GM18499 (cell line): ENCODE results near the gene AK9.
"Not testable (repeated sequence)": the region's sequence is repeated elsewhere in the genome, so short reads cannot be mapped to it uniquely, and the experiment has no call there.

Experiments
- ATAC-seq: cut with Tn5 transposase; IDR thresholded peaks from one replicate; pipeline ENCODE4 v1.9.1; 2021; ENCODE audit warnings: moderate number of reproducible peaks; ENCODE audit not compliant: insufficient read depth, unreplicated experiment

The AK9 gene

DNA sequence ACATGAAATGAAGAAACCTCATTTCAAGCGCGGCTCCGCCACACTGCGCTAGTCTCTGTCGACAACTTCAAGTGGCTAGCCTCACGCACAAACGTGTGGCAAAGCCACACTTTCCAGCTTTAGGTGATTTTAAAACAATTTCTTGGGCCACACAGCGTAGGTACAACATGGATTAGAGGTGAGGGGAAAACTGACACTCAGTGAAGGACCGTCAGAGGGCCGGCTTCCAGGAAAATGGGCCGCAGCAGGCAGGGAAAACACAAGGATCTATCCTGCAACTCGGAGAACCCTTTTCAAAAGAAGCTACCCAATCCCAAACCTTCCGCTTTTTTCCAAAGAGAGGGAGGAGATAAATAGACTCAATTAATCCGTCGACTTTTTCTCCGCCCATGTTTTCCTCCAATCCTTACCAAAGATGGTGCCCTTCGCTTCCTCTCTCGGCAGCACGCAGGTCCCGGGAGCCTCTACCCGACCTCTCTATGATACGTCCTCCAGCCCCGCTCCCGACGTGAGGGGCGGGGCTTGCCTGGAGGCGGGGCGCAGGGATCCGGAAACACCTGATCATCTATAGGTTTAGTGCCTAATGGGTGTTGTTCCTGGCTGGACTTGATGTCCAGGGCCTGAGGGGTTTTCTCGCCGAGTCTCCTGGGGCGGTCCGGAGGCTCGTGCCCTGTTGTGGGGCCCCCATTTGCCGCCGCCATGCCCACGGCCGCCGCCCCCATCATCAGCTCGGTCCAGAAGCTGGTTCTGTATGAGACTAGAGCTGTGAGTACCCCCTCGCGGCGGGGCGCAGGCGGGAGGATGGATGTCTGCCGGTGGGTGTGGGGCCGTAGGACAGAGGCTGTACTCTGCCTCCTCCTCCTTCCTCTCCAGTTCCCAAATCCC lies at the start of gene AK9, which contains the start of gene FIG4:
Gene AK9 (minus strand): TSS at position 466 of the 885 bp plus-strand sequence. CDS start 15,457 bp downstream, outside the sequence.
Gene FIG4 (plus strand): TSS at position 560 of the 885 bp plus-strand sequence. CDS start 140 bp downstream, at position 700.
- peak; percentile 72 for ATAC-seq

- no peak for ATAC-seq
Measured at GRCh38 chr6:109740787-109741186, 49.8 kb upstream of the AK9 start.

- no peak for ATAC-seq
Measured at GRCh38 chr6:109739686-109740085, 48.7 kb upstream of the AK9 start.

GRCh38 chr6:109738667-109739066 lies 47.7 kb upstream of the AK9 start:
- no peak for ATAC-seq

GRCh38 chr6:109738255-109738654 lies 47.3 kb upstream of the AK9 start:
- ATAC-seq, result no peak

DNA sequence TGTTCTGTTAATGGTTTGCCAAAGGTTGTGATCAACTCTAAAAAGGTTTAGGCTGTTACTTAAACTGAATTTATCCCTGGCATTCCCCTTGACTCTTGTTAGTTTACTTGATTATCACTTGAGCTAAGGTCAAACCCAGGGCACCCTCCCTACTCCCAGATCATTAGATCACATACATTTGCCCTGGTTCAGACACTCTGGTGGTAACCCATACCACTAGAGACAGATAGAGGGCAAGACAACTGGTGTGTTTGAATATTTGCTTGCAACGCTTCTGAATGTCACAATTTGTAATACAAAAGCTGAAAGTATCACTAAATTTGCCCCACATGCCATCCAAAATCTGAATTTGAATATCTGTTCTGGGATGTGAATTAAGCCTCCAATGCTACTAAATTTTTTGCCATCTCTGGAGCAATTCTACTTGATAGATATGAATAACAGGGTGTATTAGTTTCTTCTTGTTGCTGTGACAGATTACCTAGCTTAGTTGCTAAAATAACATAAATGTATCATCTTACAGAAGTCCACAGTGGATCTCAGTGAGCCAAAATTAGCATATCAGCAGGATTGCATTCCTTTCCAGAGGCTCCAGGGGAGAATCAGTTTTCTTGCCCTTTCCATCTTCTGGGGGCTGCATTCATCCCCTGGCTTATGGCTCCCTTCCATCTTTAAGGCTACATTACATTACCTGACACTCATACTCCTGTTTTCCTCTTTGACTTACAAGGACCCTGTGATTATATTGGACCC lies 45.4 kb upstream of the AK9 start:
- no peak for ATAC-seq

DNA sequence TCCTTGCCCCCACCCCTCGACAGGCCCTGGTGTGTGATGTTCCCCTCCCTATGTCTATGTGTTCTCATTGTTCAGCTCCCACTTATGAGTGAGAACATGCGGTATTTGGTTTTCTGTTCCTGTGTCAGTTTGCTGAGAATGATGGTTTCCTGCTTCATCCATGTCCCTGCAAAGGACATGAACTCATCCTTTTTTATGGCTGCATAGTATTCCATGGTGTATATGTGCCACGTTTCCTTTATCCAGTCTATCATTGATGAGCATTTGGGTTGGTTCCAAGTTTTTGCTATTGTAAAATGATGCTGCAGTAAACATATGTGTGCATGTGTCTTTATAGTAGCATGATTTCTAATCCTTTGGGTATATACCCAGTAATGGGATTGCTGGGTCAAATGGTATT lies 34.2 kb upstream of the AK9 start:
- not testable (repeated sequence) for ATAC-seq

GRCh38 chr6:109722564-109723254 lies 31.7 kb upstream of the AK9 start:
- ATAC-seq, result no peak

DNA sequence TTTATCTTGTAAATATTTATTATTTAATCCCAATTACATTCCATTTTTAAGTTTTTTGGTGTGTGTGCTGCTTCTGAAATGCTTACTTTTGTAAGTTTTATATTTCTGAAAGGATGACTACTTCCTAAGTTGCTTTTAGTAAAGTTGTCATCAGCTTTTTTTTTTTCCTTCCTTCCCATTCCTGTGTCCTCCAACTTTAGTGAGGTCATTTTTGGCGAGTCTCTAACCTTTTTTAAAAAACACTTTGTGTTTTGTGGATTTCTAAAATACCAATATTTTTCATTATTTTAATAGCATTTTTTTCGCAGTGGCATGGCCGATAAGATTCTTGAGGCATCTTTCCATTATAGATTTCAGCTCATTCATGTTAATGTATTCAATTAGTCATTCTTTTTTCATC lies 31.0 kb upstream of the AK9 start:
- no peak for ATAC-seq

DNA sequence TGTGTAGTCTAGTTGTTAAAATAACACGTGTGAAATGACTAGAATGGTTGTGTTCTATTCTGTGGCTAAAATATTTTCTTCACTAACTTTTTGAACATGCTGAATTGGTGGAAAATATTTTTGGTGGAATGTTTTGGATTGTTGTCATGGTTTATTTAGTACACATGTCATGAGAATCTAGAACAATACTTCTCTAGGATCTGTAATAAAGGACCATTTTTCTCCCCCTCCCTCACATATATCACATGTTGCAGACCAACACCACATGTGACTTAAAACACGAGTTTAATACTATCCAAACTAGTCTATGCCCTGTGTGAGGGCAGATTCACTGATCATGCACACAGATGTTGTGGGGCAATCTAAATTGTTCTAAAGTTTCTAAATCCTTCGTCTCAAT lies 29.3 kb upstream of the AK9 start:
- no peak for ATAC-seq

DNA sequence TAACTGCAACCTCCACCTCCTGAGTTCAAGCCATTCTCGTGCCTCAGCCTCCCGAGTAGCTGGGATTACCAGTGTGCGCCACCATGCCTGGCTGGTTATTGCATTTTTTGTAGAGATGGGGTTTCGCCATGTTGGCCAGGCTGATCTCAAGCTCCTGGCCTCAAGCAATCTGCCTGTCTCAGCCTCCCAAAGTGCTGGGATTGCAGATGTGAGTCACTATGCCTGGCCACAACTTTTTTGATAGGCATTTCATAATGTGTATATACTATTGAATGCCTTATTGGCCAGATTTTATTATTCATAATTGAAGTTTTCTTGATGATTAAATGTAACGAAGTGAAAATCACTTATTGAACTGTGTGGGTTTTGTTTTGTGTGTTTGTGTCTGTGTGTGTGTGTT lies 28.0 kb upstream of the AK9 start:
- ATAC-seq, result no peak

GRCh38 chr6:109717971-109718370 lies 27.0 kb upstream of the AK9 start:
- ATAC-seq, result no peak

DNA sequence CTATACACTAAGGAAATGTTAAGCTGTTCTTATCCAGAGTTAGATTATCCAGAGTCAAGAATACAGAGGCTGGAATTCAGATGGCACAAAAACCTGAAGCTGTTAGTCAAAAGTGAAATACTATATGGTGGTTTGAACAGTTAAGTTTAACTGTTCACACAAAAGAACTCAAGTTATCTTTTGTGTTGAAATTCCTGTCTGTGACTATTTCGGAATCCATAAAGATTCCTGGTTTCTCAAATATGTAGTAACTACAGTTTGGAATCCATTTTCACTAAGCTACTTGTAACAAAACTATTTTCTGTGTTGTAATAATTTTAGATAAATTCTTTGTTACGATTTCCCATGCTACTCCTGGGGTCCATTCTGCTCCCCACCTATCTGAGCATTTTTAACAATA lies 24.6 kb upstream of the AK9 start:
- ATAC-seq, result no peak

DNA sequence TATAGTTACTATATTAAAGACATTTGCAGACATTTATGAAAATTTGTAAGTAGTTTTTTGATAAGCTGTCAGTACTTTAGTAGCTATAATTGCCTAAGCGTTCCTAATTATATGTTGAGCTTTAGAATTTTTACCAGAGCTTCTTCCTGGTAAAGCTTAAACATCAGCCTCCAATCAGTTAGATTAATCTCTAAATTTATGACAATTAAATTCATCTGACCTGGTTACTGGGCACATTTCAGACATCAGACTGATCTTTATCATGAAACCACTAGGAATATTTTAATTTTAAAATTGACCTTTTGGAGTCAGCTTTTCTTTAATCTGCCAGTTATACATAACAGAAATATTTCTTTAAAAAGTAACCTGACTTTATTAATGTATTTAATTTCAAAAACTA lies 23.6 kb upstream of the AK9 start:
- no peak for ATAC-seq

- no peak for ATAC-seq
Measured at GRCh38 chr6:109714166-109714565, 23.2 kb upstream of the AK9 start.

GRCh38 chr6:109713097-109713496 lies 22.1 kb upstream of the AK9 start:
- ATAC-seq, result no peak

GRCh38 chr6:109708099-109708498 lies 17.1 kb upstream of the AK9 start:
- not testable (repeated sequence) for ATAC-seq

- ATAC-seq, result no peak
Measured at GRCh38 chr6:109706513-109706912, 15.5 kb upstream of the AK9 start.

DNA sequence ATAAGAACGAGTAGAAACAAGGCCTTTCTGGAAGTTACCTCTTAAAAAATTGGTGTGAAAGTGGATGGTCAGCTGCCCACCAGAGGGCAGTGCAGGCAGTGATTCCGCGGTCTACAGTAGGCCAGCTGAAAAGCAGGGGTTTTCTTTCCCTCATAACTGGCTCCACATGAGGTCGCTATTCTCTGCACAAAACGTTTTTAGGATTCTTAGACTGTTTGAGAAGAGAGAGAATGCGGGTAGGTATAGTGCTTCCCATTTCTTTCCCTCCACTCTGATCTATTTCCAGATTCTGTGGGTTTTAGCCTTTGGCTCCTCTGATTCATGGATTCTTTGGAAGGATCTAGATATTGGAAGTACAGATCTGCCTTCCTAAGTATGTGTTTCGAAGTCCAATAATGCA lies 14.3 kb upstream of the AK9 start:
- ATAC-seq, result peak; percentile 87

DNA sequence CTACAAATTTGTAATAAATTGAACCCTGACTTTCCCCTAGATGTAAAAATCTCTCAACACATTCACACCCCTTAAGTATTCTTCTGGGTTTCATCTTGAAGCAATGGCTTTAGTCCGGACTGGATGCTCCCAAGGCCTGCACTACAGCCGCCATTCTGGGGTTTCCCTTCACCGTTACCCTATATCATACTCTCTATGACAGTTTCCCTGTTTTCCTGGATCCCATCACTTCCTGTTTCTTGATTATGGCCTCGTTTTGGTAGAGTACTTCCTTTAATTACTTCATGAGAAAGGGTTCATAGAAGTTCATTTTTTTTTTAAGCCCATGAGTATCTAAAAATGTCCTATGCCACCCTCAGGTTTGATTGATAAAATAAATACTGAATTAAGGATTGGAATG lies 11.8 kb upstream of the AK9 start:
- no peak for ATAC-seq

GRCh38 chr6:109701774-109702173 lies 10.8 kb upstream of the AK9 start:
- no peak for ATAC-seq
